ENCODE data around the gene TCF15.

The TCF15 gene

GRCh38 chr20:618980-619379 lies 8.9 kb upstream of the TCF15 start:
- no peaks in the 10 kb centered on the region for H3K36me3 ChIP-seq (ENCODE audit: insufficient read depth, low read length)
- no peak for DNase-seq
- ATAC-seq (ENCODE audit: insufficient read depth, low read depth), result no peak
- no peak overlapping the region for H2AFZ ChIP-seq (ENCODE audit: low read depth, low read length)
- no peak overlapping the region for H3K9ac ChIP-seq (ENCODE audit: low read depth, low read length)
- no peaks in the 10 kb centered on the region for H3K9me3 ChIP-seq (ENCODE audit: insufficient read depth, low read length, severe bottlenecking)
- H3K79me2 ChIP-seq (ENCODE audit: insufficient read depth, low read length), result no peaks in the 10 kb centered on the region
- H3K4me3 ChIP-seq (ENCODE audit: low read depth in 1 of 2, low read length in 2 of 2), result no peak overlapping the region
- H4K20me1 ChIP-seq (ENCODE audit: insufficient read depth, low read length), result no peaks in the 10 kb centered on the region
- H3K4me1 ChIP-seq (ENCODE audit: insufficient read depth, low read length), result no peaks in the 10 kb centered on the region
- peaks cover 23% of the 10 kb centered on the region for H3K27me3 ChIP-seq (ENCODE audit: insufficient read depth, low read length, poor library complexity)
- no peak for TF ChIP-seq CTCF (IDR thresholded peaks at IDR 0.05; ENCODE audit: borderline replicate concordance, extremely low read depth, low read length, poor library complexity, severe bottlenecking)
- no peak for TF ChIP-seq EZH2 (IDR thresholded peaks at IDR 0.05; ENCODE audit: borderline replicate concordance, low read depth, low read length, severe bottlenecking)
- no peak overlapping the region for H3K27ac ChIP-seq (ENCODE audit: low read length)
- H3K4me2 ChIP-seq (ENCODE audit: insufficient read depth, low read length), result no peak overlapping the region

GRCh38 chr20:617934-618690 lies 8.0 kb upstream of the TCF15 start:
- no peaks in the 10 kb centered on the region for H3K36me3 ChIP-seq (ENCODE audit: insufficient read depth, low read length)
- no peak overlapping the region for H3K9ac ChIP-seq (ENCODE audit: low read depth, low read length)
- no peak overlapping the region for H3K4me2 ChIP-seq (ENCODE audit: insufficient read depth, low read length)
- ATAC-seq (ENCODE audit: insufficient read depth, low read depth), result no peak
- no peaks in the 10 kb centered on the region for H3K9me3 ChIP-seq (ENCODE audit: insufficient read depth, low read length, severe bottlenecking)
- H3K4me1 ChIP-seq (ENCODE audit: insufficient read depth, low read length), result no peaks in the 10 kb centered on the region
- TF ChIP-seq EZH2 (IDR thresholded peaks at IDR 0.05; ENCODE audit: borderline replicate concordance, low read depth, low read length, severe bottlenecking) (no peak), CTCF (IDR thresholded peaks at IDR 0.05; ENCODE audit: borderline replicate concordance, extremely low read depth, low read length, poor library complexity, severe bottlenecking) (no peak)
- H2AFZ ChIP-seq (ENCODE audit: low read depth, low read length), result no peak overlapping the region
- no peaks in the 10 kb centered on the region for H4K20me1 ChIP-seq (ENCODE audit: insufficient read depth, low read length)
- H3K4me3 ChIP-seq (ENCODE audit: low read depth in 1 of 2, low read length in 2 of 2), result no peak overlapping the region
- H3K27ac ChIP-seq (ENCODE audit: low read length), result no peak overlapping the region
- H3K27me3 ChIP-seq (ENCODE audit: insufficient read depth, low read length, poor library complexity), result peaks cover 24% of the 10 kb centered on the region
- no peaks in the 10 kb centered on the region for H3K79me2 ChIP-seq (ENCODE audit: insufficient read depth, low read length)
- no peak for DNase-seq

DNA sequence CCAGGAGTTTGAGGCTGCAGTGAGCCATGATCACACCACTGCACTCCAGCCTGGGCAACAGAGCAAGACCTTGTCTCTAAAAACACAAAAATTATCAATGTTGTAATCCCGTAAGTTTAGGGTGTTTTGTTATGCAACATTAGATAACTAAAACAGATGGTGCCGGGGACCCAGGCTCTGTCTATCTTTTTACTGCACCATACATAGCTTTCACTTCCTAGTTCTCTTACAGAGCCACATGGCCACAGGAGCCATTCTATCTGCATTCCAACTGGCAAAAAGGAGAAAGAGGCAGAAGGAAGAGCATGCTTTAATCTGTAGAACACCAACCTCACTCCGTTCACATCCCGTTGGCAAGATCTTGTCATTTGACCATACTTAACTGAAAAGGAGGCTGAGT lies 5.4 kb upstream of the TCF15 start:
- ATAC-seq (ENCODE audit: insufficient read depth, low read depth) (no peak), DNase-seq (no peak)
- Histone ChIP-seq H3K36me3 (ENCODE audit: insufficient read depth, low read length) (no peaks in the 10 kb centered on the region), H3K4me1 (ENCODE audit: insufficient read depth, low read length) (no peaks in the 10 kb centered on the region), H3K4me3 (ENCODE audit: low read depth in 1 of 2, low read length in 2 of 2) (no peak overlapping the region), H3K9ac (ENCODE audit: low read depth, low read length) (no peak overlapping the region), H3K27me3 (ENCODE audit: insufficient read depth, low read length, poor library complexity) (peaks cover 35% of the 10 kb centered on the region), H3K79me2 (ENCODE audit: insufficient read depth, low read length) (no peaks in the 10 kb centered on the region), H3K9me3 (ENCODE audit: insufficient read depth, low read length, severe bottlenecking) (no peaks in the 10 kb centered on the region), H2AFZ (ENCODE audit: low read depth, low read length) (no peak overlapping the region), H4K20me1 (ENCODE audit: insufficient read depth, low read length) (no peaks in the 10 kb centered on the region; the same call in 1 of the 2 replicates), H3K4me2 (ENCODE audit: insufficient read depth, low read length) (no peak overlapping the region), H3K27ac (ENCODE audit: low read length) (no peak overlapping the region)
- no peak for TF ChIP-seq CTCF (IDR thresholded peaks at IDR 0.05; ENCODE audit: borderline replicate concordance, extremely low read depth, low read length, poor library complexity, severe bottlenecking)
- TF ChIP-seq EZH2 (IDR thresholded peaks at IDR 0.05; ENCODE audit: borderline replicate concordance, low read depth, low read length, severe bottlenecking), result no peak

All from DND-41 (cell line).